Muscle of leg (tissue), 11 donors: ENCODE measurements around the gene ZP2. TPM values are rescaled to one million over a fixed set of nuclear protein-coding genes. Genes with fewer than 3 reads are reported as not detected.
"Not testable (repeated sequence)": the region's sequence is repeated elsewhere in the genome, so short reads cannot be mapped to it uniquely, and the experiment has no call there.

Experiments
- DNase-seq: peaks from one replicate; pipeline ENCODE4 v3.0.0; 2013
- H3K27ac ChIP-seq: one replicate; pipeline ENCODE4 v1.5.1; 2013; ENCODE audit warnings: mild to moderate bottlenecking, low read length, control low read depth
- H3K27me3 ChIP-seq: one replicate; pipeline ENCODE4 v1.6.1; 2013; ENCODE audit warnings: low read length; ENCODE audit not compliant: control insufficient read depth, insufficient read depth
- H3K36me3 ChIP-seq: one replicate; pipeline ENCODE4 v1.6.1; 2013; ENCODE audit warnings: low read length; ENCODE audit not compliant: control insufficient read depth, insufficient read depth
- H3K4me1 ChIP-seq: one replicate; pipeline ENCODE4 v1.6.1; 2013; ENCODE audit warnings: low read length; ENCODE audit not compliant: control insufficient read depth, insufficient read depth
- H3K4me3 ChIP-seq: one replicate; pipeline ENCODE4 v1.5.1; 2013; ENCODE audit warnings: low read length, control low read depth
- H3K9me3 ChIP-seq: replicated peaks from 2 replicates; pipeline ENCODE4 v1.6.1; 2013; ENCODE audit warnings: low read depth, low read length; ENCODE audit not compliant: control insufficient read depth
- WGBS: methylation state at CpG from one replicate; pipeline ENCODE4 v1.1.5; 2013; ENCODE audit warnings: missing lambda C conversion rate; ENCODE audit not compliant: insufficient coverage; 5-methylcytosine and 5-hydroxymethylcytosine counted together
- polyA plus RNA-seq, 8 donors: library from polyadenylated mRNA; unstranded; fragments of 120-200 nt; gene quantifications; one replicate each; pipeline versions ENCODE4 v1.2.1 to v1.2.3, GENCODE V29; 2013; ENCODE audit warnings: inconsistent platforms in 1 of 8, low replicate concordance in 1 of 8; ENCODE audit not compliant: insufficient read length in 8 of 8, insufficient read depth in 1 of 8
- total RNA-seq: library from RNA; stranded (reverse); fragments of 120-200 nt; gene quantifications from one replicate; pipeline ENCODE4 v1.2.4, GENCODE V29; 2013

ZP2 gene
- total and polyA plus RNA-seq, 9 donors = 0.07 to 0.43 (median 0.31) TPM

- Histone ChIP-seq H3K36me3 (peaks cover 22% of the 10 kb centered on the region), H3K27me3 (no peaks in the 10 kb centered on the region), H3K27ac (no peak overlapping the region), H3K9me3 (no peaks in the 10 kb centered on the region), H3K4me1 (no peaks in the 10 kb centered on the region), H3K4me3 (no peak overlapping the region)
- 100% methylated on average over 1 of the region's 13 CpGs for WGBS
- peak; percentile 25 for DNase-seq
Observed at GRCh38 chr16:21179126-21179982, 32.0 kb downstream of the ZP2 start.

- peaks cover 29% of the 10 kb centered on the region for H3K36me3 ChIP-seq
- H3K27me3 ChIP-seq = no peaks in the 10 kb centered on the region
- H3K27ac ChIP-seq = no peak overlapping the region
- H3K4me1 ChIP-seq = no peaks in the 10 kb centered on the region
- H3K4me3 ChIP-seq = no peak overlapping the region
- DNase-seq = no peak
- H3K9me3 ChIP-seq = no peaks in the 10 kb centered on the region
- WGBS = no CpG with 5 or more reads among the region's 1 CpG
Observed at GRCh38 chr16:21175397-21175796, 36.0 kb downstream of the ZP2 start.

- H3K27me3 ChIP-seq = no peaks in the 10 kb centered on the region
- no peak for DNase-seq
- H3K36me3 ChIP-seq = peaks cover 30% of the 10 kb centered on the region
- H3K4me1 ChIP-seq = no peaks in the 10 kb centered on the region
- no peaks in the 10 kb centered on the region for H3K9me3 ChIP-seq
- no peak overlapping the region for H3K27ac ChIP-seq
- WGBS = 100% methylated on average over 3 of the region's 3 CpGs
- H3K4me3 ChIP-seq = no peak overlapping the region
Observed at GRCh38 chr16:21172650-21173049, 38.7 kb downstream of the ZP2 start.

GRCh38 chr16:21170116-21170515 lies 41.3 kb downstream of the ZP2 start:
- H3K27ac ChIP-seq, H3K4me3 ChIP-seq, H3K27me3 ChIP-seq, DNase-seq, H3K9me3 ChIP-seq, H3K4me1 ChIP-seq: not testable (repeated sequence)
- H3K36me3 ChIP-seq = peaks cover 36% of the 10 kb centered on the region
- 92% methylated on average over 6 of the region's 8 CpGs for WGBS

- H3K9me3 ChIP-seq = no peaks in the 10 kb centered on the region
- WGBS = no CpG with 5 or more reads among the region's 5 CpGs
- no peak overlapping the region for H3K27ac ChIP-seq
- no peak for DNase-seq
- H3K36me3 ChIP-seq = peaks cover 41% of the 10 kb centered on the region
- no peak overlapping the region for H3K4me3 ChIP-seq
- H3K4me1 ChIP-seq = no peaks in the 10 kb centered on the region
- no peaks in the 10 kb centered on the region for H3K27me3 ChIP-seq
Observed at GRCh38 chr16:21169249-21169981, 42.0 kb downstream of the ZP2 start.

GRCh38 chr16:21167929-21168602 lies 43.3 kb downstream of the ZP2 start:
- H3K4me1 ChIP-seq = peaks cover 9% of the 10 kb centered on the region
- no peaks in the 10 kb centered on the region for H3K27me3 ChIP-seq
- WGBS = 100% methylated on average over 1 of the region's 12 CpGs
- no peaks in the 10 kb centered on the region for H3K9me3 ChIP-seq
- peaks cover 37% of the 10 kb centered on the region for H3K36me3 ChIP-seq
- DNase-seq = no peak
- H3K27ac ChIP-seq = no peak overlapping the region
- no peak overlapping the region for H3K4me3 ChIP-seq

- Histone ChIP-seq H3K4me1 (peaks cover 11% of the 10 kb centered on the region), H3K27me3 (no peaks in the 10 kb centered on the region), H3K27ac (no peak overlapping the region), H3K36me3 (peaks cover 35% of the 10 kb centered on the region), H3K4me3 (no peak overlapping the region), H3K9me3 (no peaks in the 10 kb centered on the region)
- WGBS = no CpG with 5 or more reads among the region's 9 CpGs
- DNase-seq = no peak
Observed at GRCh38 chr16:21167360-21167759, 44.0 kb downstream of the ZP2 start.

GRCh38 chr16:21166561-21166961 lies 44.8 kb downstream of the ZP2 start:
- Histone ChIP-seq H3K27me3 (no peaks in the 10 kb centered on the region), H3K4me1 (peaks cover 11% of the 10 kb centered on the region), H3K9me3 (no peaks in the 10 kb centered on the region), H3K27ac (no peak overlapping the region), H3K4me3 (no peak overlapping the region), H3K36me3 (peaks cover 31% of the 10 kb centered on the region)
- DNase-seq = no peak
- 63% methylated on average over 5 of the region's 9 CpGs for WGBS

- Histone ChIP-seq H3K36me3 (peaks cover 19% of the 10 kb centered on the region), H3K4me1 (peaks cover 20% of the 10 kb centered on the region), H3K9me3 (no peaks in the 10 kb centered on the region), H3K27ac (no peak overlapping the region), H3K27me3 (peaks cover under 1% of the 10 kb centered on the region), H3K4me3 (no peak overlapping the region)
- 100% methylated on average over 1 of the region's 7 CpGs for WGBS
- DNase-seq = no peak
Observed at GRCh38 chr16:21164521-21165168, 46.7 kb downstream of the ZP2 start.
